ENCODE data around the gene POMT1.
"Not testable (repeated sequence)": the region's sequence is repeated elsewhere in the genome, so short reads cannot be mapped to it uniquely, and the experiment has no call there.

Gene POMT1

GRCh38 chr9:131511416-131511815, 8.7 kb downstream of the POMT1 start (continued):
- TF ChIP-seq ZNF223 (tag by site-specific recombination; IDR thresholded peaks at IDR 0.05) (no peak), ZBTB1 (tag by site-specific recombination; IDR thresholded peaks at IDR 0.05) (no peak)

- ChIA-PET CTCF (interaction anchor here (0.6 kb wide), 1 partner anchor 176 kb away, joined by 3 read pairs; no protein-coding TSS in a partner anchor), POLR2A (no interaction called here)
- TF ChIP-seq SCRT1 (tag by site-specific recombination; IDR thresholded peaks at IDR 0.05; ENCODE audit: borderline replicate concordance), result peak; percentile 74; the same call in 1 of the 2 replicates
- TF ChIP-seq SCRT2 (tag by site-specific recombination; IDR thresholded peaks at IDR 0.05), result peak; percentile 98
- no peak for TF ChIP-seq SETDB1 (IDR thresholded peaks at IDR 0.05; ENCODE audit: insufficient read length, low read length)
- H3K4me1 ChIP-seq (ENCODE audit: control insufficient read depth, insufficient read depth, low read length), result no peaks in the 10 kb centered on the region
- H3K9me3 ChIP-seq (ENCODE audit: control insufficient read depth, insufficient read depth, low read depth, low read length), result no peaks in the 10 kb centered on the region
- peaks cover 14 to 94% of the 10 kb centered on the region in 2 experiments for H3K36me3 ChIP-seq (ENCODE audit: control insufficient read depth in 2 of 2, insufficient read depth in 1 of 2, low read length in 2 of 2)
- no peak overlapping the region for H3K27ac ChIP-seq (ENCODE audit: extremely low read depth, low read depth, low read length)
- H3K4me3 ChIP-seq (ENCODE audit: low read depth, low read length), result no peak overlapping the region
Observed at GRCh38 chr9:131511880-131512279, 9.2 kb downstream of the POMT1 start.

GRCh38 chr9:131513177-131513576, 10.5 kb downstream of the POMT1 start:
- ChIA-PET POLR2A (no interaction called here), CTCF (interaction anchor here (0.7 kb wide), 1 partner anchor 162 kb away, joined by 4 read pairs; no protein-coding TSS in a partner anchor)
- no peak overlapping the region for H3K27ac ChIP-seq (ENCODE audit: extremely low read depth, low read depth, low read length)
- H3K4me1 ChIP-seq (ENCODE audit: control insufficient read depth, insufficient read depth, low read length), result no peaks in the 10 kb centered on the region
- TF ChIP-seq ZNF549 (tag by site-specific recombination; IDR thresholded peaks at IDR 0.05), result no peak
- TF ChIP-seq ZNF112 (tag by site-specific recombination; IDR thresholded peaks at IDR 0.05), result no peak
- TF ChIP-seq ZNF600 (tag by site-specific recombination; IDR thresholded peaks at IDR 0.05), result no peak
- TF ChIP-seq ZNF529 (tag by site-specific recombination; IDR thresholded peaks at IDR 0.05; ENCODE audit: insufficient replicate concordance), result no peak
- no peak for TF ChIP-seq ZBTB26 (tag by site-specific recombination; optimal IDR thresholded peaks at IDR 0.05)
- H3K4me3 ChIP-seq (ENCODE audit: low read depth, low read length), result no peak overlapping the region
- H3K36me3 ChIP-seq (ENCODE audit: control insufficient read depth in 2 of 2, insufficient read depth in 1 of 2, low read length in 2 of 2), result peaks cover 17 to 96% of the 10 kb centered on the region in 2 experiments
- H3K9me3 ChIP-seq (ENCODE audit: control insufficient read depth, insufficient read depth, low read depth, low read length), result no peaks in the 10 kb centered on the region

- POLR2A ChIA-PET; H3K9me3 ChIP-seq (ENCODE audit: control insufficient read depth, insufficient read depth, low read depth, low read length); H3K4me3 ChIP-seq (ENCODE audit: low read depth, low read length); H3K27ac ChIP-seq (ENCODE audit: extremely low read depth, low read depth, low read length); CTCF ChIA-PET; H3K4me1 ChIP-seq (ENCODE audit: control insufficient read depth, insufficient read depth, low read length): not testable (repeated sequence)
- peaks cover 12 to 99% of the 10 kb centered on the region in 2 experiments for H3K36me3 ChIP-seq (ENCODE audit: control insufficient read depth in 2 of 2, insufficient read depth in 1 of 2, low read length in 2 of 2)
Observed at GRCh38 chr9:131515559-131516031, 12.9 kb downstream of the POMT1 start.

GRCh38 chr9:131516100-131516499, 13.4 kb downstream of the POMT1 start:
- Histone ChIP-seq H3K36me3 (ENCODE audit: control insufficient read depth in 2 of 2, insufficient read depth in 1 of 2, low read length in 2 of 2) (peaks cover 9 to 99% of the 10 kb centered on the region in 2 experiments), H3K27ac (ENCODE audit: extremely low read depth, low read depth, low read length) (no peak overlapping the region), H3K4me1 (ENCODE audit: control insufficient read depth, insufficient read depth, low read length) (no peaks in the 10 kb centered on the region), H3K4me3 (ENCODE audit: low read depth, low read length) (no peak overlapping the region), H3K9me3 (ENCODE audit: control insufficient read depth, insufficient read depth, low read depth, low read length) (no peaks in the 10 kb centered on the region)
- ChIA-PET CTCF (no interaction called here), POLR2A (no interaction called here)
- TF ChIP-seq ZNF707 (tag by site-specific recombination; IDR thresholded peaks at IDR 0.05) (no peak), PRDM2 (tag by site-specific recombination; IDR thresholded peaks at IDR 0.05; ENCODE audit: borderline replicate concordance) (no peak), PBX3 (CRISPR knock-in tag; IDR thresholded peaks at IDR 0.05) (no peak), KLF9 (tag by site-specific recombination; IDR thresholded peaks at IDR 0.05; ENCODE audit: low read depth) (no peak), ZNF16 (tag by site-specific recombination; IDR thresholded peaks at IDR 0.05; ENCODE audit: low read depth) (no peak), ZNF366 (tag by site-specific recombination; conservative IDR thresholded peaks at IDR 0.05) (no peak), MZF1 (tag by site-specific recombination; IDR thresholded peaks at IDR 0.05; ENCODE audit: borderline replicate concordance) (no peak), ZNF155 (tag by site-specific recombination; IDR thresholded peaks at IDR 0.05) (no peak)
